NT2/D1 (cell line): ENCODE measurements around the gene VTN.

Experiments used
- YY1 ChIP-seq: IDR thresholded peaks from 2 replicates; pipeline ENCODE4 v1.6.1; 2011; ENCODE audit not compliant: insufficient read length, insufficient read depth
- ZNF274 ChIP-seq: IDR thresholded peaks from 2 replicates; pipeline ENCODE4 v1.6.1; 2011; ENCODE audit warnings: mild to moderate bottlenecking, low read depth, low read length

DNA sequence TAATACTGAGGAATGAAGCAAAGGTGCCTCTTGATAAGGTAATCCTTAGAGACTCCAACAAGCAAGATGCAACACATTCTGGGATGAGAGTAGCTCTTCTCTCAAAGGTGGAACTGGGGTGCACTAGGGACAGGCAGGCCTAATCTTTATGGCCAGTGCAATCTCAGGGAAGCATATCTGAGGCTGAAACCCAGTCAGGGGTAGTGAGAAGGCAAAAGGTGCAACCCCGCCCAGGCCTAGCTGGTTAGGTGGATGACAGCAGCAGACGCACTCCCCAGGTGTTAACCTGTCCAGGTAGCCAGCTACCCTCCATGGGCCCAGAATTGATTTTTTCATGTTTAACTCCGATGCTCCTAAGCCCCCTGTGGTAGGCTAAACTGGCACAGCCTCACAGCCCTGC lies 45.8 kb upstream of the VTN start:
- TF ChIP-seq YY1 (no peak), ZNF274 (no peak)
